A549 (cell line): ENCODE measurements around the gene SLC20A1. TPM values are rescaled to one million over a fixed set of nuclear protein-coding genes. Genes with fewer than 3 reads are reported as not detected.

Experiments used
- ATAC-seq, 2 experiments: fragments of 200-7000 bp in 1 of 2; fragments of >200 bp in 1 of 2; cut with Nextera tagmentation in 1 of 2; cut with Tn5 transposase in 1 of 2; 3 replicates each; pipeline versions ENCODE4 v1.8.0 to v1.9.1; 2018 to 2020; ENCODE audit warnings: mild to moderate bottlenecking in 1 of 2, moderate library complexity in 1 of 2
- CTCF ChIA-PET: fragments of 300-600 bp; sonication (Branson Sonifier 250); formaldehyde crosslinking; extraction: SDS; loops from one replicate; lab custom pipeline; 2021; ENCODE audit warnings: antibody characterized with exemption, inconsistent platforms; lab: Yijun Ruan, JAX
- POLR2A ChIA-PET: fragments of 350-600 bp; formaldehyde crosslinking; extraction: SDS; loops from one replicate; lab custom pipeline; 2021; ENCODE audit warnings: antibody characterized with exemption, inconsistent platforms; lab: Yijun Ruan, JAX
- DNase-seq, 2 experiments: peaks; one replicate each; pipeline versions ENCODE4 v3.0.0 to v3.0.0-alpha.2; 2011 to 2016; ENCODE audit warnings: low read depth in 1 of 2, low spot score in 1 of 2
- FAIRE-seq: peaks from 2 replicates; lab custom pipeline; 2011; peaks lifted over from hg19 to GRCh38; lab: Jason Lieb, UNC
- H3K27ac ChIP-seq, 2 experiments: fragments of >200 bp; sonication (Bioruptor Twin); formaldehyde crosslinking; 3 replicates each; pipeline ENCODE4 v1.5.1; 2016 to 2017
- H3K4me1 ChIP-seq: fragments of >200 bp; sonication (Bioruptor Twin); formaldehyde crosslinking; 3 replicates; pipeline ENCODE4 v1.6.1; 2016
- H3K4me2 ChIP-seq: fragments of >200 bp; sonication (Bioruptor Twin); formaldehyde crosslinking; 3 replicates; pipeline ENCODE4 v1.6.1; 2016
- H3K4me3 ChIP-seq: fragments of >200 bp; sonication (Bioruptor Twin); formaldehyde crosslinking; 3 replicates; pipeline ENCODE4 v1.5.1; 2016
- H3K9me3 ChIP-seq: fragments of >200 bp; sonication (Bioruptor Twin); formaldehyde crosslinking; 3 replicates; pipeline ENCODE4 v1.6.1; 2016
- CEBPB ChIP-seq, 2 experiments: fragments of >200 bp in 1 of 2; sonication (Bioruptor Twin) in 1 of 2; formaldehyde crosslinking in 1 of 2; IDR thresholded peaks; 2 replicates each; pipeline ENCODE4 v1.6.1; 2012 to 2016
- EHF ChIP-seq: fragments of 250-450 bp; sonication (Bioruptor Pico); IDR thresholded peaks from 2 replicates; pipeline ENCODE4 v1.5.0; 2020; ENCODE audit warnings: mild to moderate bottlenecking
- ELK1 ChIP-seq: fragments of 150-350 bp; IDR thresholded peaks from 2 replicates; pipeline ENCODE4 v1.6.1; 2014; ENCODE audit warnings: low read depth, mild to moderate bottlenecking, low read length
- ESRRA ChIP-seq: fragments of 150-350 bp; IDR thresholded peaks from 2 replicates; pipeline ENCODE4 v1.6.1; 2014; ENCODE audit warnings: mild to moderate bottlenecking, low read length, borderline replicate concordance
- GATA3 ChIP-seq: IDR thresholded peaks from 2 replicates; pipeline ENCODE4 v1.6.1; 2012; ENCODE audit warnings: borderline replicate concordance
- HDAC2 ChIP-seq: fragments of 200-600 bp; sonication (generic); IDR thresholded peaks from 2 replicates; pipeline ENCODE4 v1.6.1; 2016
- HOXB13 ChIP-seq: fragments of 250-450 bp; sonication (Bioruptor Pico); IDR thresholded peaks from 2 replicates; pipeline ENCODE4 v1.5.0; 2020; ENCODE audit warnings: low read depth, mild to moderate bottlenecking, moderate library complexity
- MAX ChIP-seq: IDR thresholded peaks from 2 replicates; pipeline ENCODE4 v1.6.1; 2012
- MAZ ChIP-seq: fragments of 150-350 bp; IDR thresholded peaks from 2 replicates; pipeline ENCODE4 v1.6.1; 2014; ENCODE audit warnings: antibody characterized with exemption, low read depth, low read length, borderline replicate concordance
- NPAS2 ChIP-seq: fragments of 250-450 bp; sonication (Bioruptor Pico); IDR thresholded peaks from 2 replicates; pipeline ENCODE4 v1.8.0; 2022; ENCODE audit warnings: mild to moderate bottlenecking, moderate library complexity, borderline replicate concordance
- NR3C1 ChIP-seq: fragments of >200 bp; sonication (Bioruptor Twin); formaldehyde crosslinking; IDR thresholded peaks from 3 replicates; pipeline ENCODE4 v1.6.1; 2017
- PBX3 ChIP-seq: IDR thresholded peaks from 2 replicates; pipeline ENCODE4 v1.6.1; 2012
- PHF8 ChIP-seq: fragments of 200-600 bp; sonication (generic); IDR thresholded peaks from 2 replicates; pipeline ENCODE4 v1.6.1; 2016; ENCODE audit warnings: low read depth, mild to moderate bottlenecking, antibody characterized with exemption, moderate library complexity, borderline replicate concordance
- POLR2AphosphoS2 ChIP-seq: conservative IDR thresholded peaks from 2 replicates; pipeline ENCODE4 v1.6.1; 2012; ENCODE audit warnings: low read length, improper control_type of control experiment, inconsistent platforms
- RAD21 ChIP-seq, 2 experiments: fragments of >200 bp in 1 of 2; sonication (Bioruptor Twin) in 1 of 2; formaldehyde crosslinking in 1 of 2; IDR thresholded peaks in 1 of 2; conservative IDR thresholded peaks in 1 of 2; 2 replicates in 1 of 2; 3 replicates in 1 of 2; pipeline ENCODE4 v1.6.1; 2012 to 2018; ENCODE audit warnings: inconsistent platforms in 1 of 2
- USF2 ChIP-seq: fragments of 450-650 bp; IDR thresholded peaks from 2 replicates; pipeline ENCODE4 v1.6.1; 2014; ENCODE audit warnings: antibody characterized with exemption
- WGBS: methylation state at CpG from one replicate; pipeline ENCODE4 v1.1.6; 2017; ENCODE audit errors: missing lambda C conversion rate; 5-methylcytosine and 5-hydroxymethylcytosine counted together
- polyA plus RNA-seq, 4 experiments: library from polyadenylated mRNA; depleted of rRNA in 3 of 4; stranded (reverse); fragments of >200 nt; fragmentation: RNase III in 1 of 4; extraction: RNeasy Plus Mini Kit Qiagen cat#74134 plus additional on column Dnase treatment in 1 of 4; gene quantifications; 2 replicates in 3 of 4; 3 replicates in 1 of 4; pipeline ENCODE4 v1.2.3, GENCODE V29; 2011 to 2017
- TF ChIP-seq, protein P1 (sequence below): fragments of 250-450 bp; sonication (Bioruptor Pico); IDR thresholded peaks from 2 replicates; pipeline ENCODE4 v1.5.0; 2021; ENCODE audit warnings: mild to moderate bottlenecking, moderate library complexity, borderline replicate concordance

SLC20A1 gene
- polyA plus RNA-seq, 2 of the 4 experiments (the other 2 are of a cell fraction): 83.6 to 86.8 TPM

DNA sequence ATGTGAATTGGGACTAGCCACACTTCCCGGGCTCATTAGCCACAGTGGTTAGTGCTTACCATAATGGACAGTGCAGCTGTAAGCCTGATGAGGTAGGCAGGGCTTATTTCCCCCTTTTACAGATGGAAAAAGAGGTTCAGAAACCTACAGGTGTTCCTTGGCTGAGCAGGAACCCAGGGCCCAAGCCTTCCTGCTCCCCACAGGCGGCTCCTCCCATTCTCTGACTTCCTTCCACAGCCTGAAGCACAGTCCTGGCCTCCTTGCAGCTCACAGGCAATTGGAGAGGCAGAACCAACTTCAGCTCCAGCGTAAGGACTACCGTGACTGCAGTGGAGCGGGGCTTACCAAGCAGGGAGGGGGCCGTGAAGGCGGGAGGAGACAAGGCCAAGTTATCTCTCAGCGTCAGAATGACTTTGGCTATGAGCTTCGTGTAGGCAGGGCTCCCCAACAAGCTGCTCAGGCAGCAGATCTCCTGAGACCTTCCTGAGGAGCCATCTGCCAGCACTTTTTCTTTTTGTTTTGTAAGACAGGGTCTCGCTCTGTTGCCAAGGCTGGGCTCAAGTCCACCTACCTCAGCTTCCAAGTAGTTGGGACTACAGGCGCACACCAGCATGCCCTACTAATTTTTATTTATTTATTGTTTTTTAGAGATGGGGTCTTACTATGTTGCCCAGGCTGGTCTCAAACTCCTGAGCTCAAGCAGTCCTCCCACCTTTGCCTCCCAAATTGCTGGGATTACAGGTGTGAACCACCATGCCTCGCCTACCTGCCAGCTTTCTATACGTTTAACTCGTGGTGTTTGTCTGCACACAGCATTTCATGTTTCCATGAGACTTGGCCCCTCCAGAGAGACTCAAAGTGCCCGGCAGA lies 40.8 kb downstream of the SLC20A1 start:
- no peak overlapping the region for H3K4me3 ChIP-seq
- DNase-seq: no peak
- no peaks in the 10 kb centered on the region for H3K9me3 ChIP-seq
- TF ChIP-seq POLR2AphosphoS2 (no peak), PBX3 (no peak), GATA3 (no peak), PHF8 (no peak), HOXB13 (no peak), HDAC2 (no peak), CEBPB (IDR thresholded peaks at IDR 0.05) (no peak), ELK1 (no peak), NPAS2 (CRISPR knock-in tag) (no peak)
- TF ChIP-seq, protein P1, sequence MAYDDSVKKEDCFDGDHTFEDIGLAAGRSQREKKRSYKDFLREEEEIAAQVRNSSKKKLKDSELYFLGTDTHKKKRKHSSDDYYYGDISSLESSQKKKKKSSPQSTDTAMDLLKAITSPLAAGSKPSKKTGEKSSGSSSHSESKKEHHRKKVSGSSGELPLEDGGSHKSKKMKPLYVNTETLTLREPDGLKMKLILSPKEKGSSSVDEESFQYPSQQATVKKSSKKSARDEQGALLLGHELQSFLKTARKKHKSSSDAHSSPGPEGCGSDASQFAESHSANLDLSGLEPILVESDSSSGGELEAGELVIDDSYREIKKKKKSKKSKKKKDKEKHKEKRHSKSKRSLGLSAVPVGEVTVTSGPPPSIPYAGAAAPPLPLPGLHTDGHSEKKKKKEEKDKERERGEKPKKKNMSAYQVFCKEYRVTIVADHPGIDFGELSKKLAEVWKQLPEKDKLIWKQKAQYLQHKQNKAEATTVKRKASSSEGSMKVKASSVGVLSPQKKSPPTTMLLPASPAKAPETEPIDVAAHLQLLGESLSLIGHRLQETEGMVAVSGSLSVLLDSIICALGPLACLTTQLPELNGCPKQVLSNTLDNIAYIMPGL (CRISPR knock-in tag): no peak
- TF ChIP-seq, all 56 proteins: peak for 0
- ChIA-PET POLR2A (no interaction called here), CTCF (interaction anchor here (0.8 to 16.4 kb wide), 5 partner anchors 13 to 60 kb away, joined by 3 to 116 read pairs (median 7); no protein-coding TSS in a partner anchor)
- no peak overlapping the region for H3K4me2 ChIP-seq
- WGBS: 92% methylated on average over 15 of the region's 15 CpGs
- ATAC-seq: no peak
- peaks cover 24% of the 10 kb centered on the region for H3K4me1 ChIP-seq
- H3K27ac ChIP-seq: peak overlapping the region in 1 of 2 experiments; percentile 8; a peak in 1 of 6 replicates
- no peak for FAIRE-seq

- H3K4me3 ChIP-seq: no peak overlapping the region
- H3K4me1 ChIP-seq: peaks cover 34% of the 10 kb centered on the region
- 92% methylated on average over 6 of the region's 6 CpGs for WGBS
- DNase-seq (no peak), ATAC-seq (no peak), FAIRE-seq (no peak)
- CTCF ChIA-PET: interaction anchor here (0.8 to 16.4 kb wide), 4 partner anchors 15 to 61 kb away, joined by 3 to 116 read pairs (median 5); partner anchors contain the start of gene SLC20A1
- POLR2A ChIA-PET: no interaction called here
- no peaks in the 10 kb centered on the region for H3K9me3 ChIP-seq
- no peak overlapping the region for H3K4me2 ChIP-seq
- TF ChIP-seq MAX: no peak
- TF ChIP-seq EHF: no peak
- TF ChIP-seq GATA3: no peak
- TF ChIP-seq RAD21 (conservative IDR thresholded peaks at IDR 0.05 in 1 of 2, IDR thresholded peaks at IDR 0.05 in 1 of 2): no peak
- TF ChIP-seq CEBPB (IDR thresholded peaks at IDR 0.05): no peak
- no peak for TF ChIP-seq USF2
- TF ChIP-seq MAZ: no peak
- TF ChIP-seq POLR2AphosphoS2: no peak
- TF ChIP-seq ELK1: no peak
- TF ChIP-seq ESRRA: no peak
- no peak for TF ChIP-seq NR3C1
- H3K27ac ChIP-seq: peak overlapping the region in 1 of 2 experiments; percentile 94; a peak in 4 of 6 replicates
Observed at GRCh38 chr2:112687522-112687921, 41.8 kb downstream of the SLC20A1 start.
